Measurements from ENCODE around the gene CNTN2.

CNTN2 gene

DNA sequence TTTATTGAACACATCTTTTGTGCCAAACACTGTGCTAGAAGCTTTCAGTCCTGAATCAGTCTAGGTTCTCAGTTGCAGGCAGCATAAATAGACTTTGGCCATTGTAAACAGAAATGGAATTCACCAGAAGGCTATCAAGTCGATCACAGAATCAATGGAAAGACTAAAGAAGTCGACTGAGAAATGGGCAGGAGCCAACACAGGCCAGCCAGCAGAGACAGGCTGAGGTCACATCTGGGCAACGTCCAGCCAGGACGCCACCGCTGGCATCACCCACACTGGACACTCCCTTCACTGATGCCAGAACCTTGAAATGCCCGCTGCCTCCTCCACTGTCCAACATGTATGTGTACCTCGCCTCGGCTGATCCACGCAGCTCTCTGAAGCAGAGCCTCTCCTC lies 5.5 kb upstream of the CNTN2 start:
- Histone ChIP-seq H4K20me1 (ENCODE audit: insufficient read depth, low read length) (no peaks in the 10 kb centered on the region), H2AFZ (ENCODE audit: low read depth, low read length) (no peak overlapping the region), H3K27ac (ENCODE audit: low read length) (no peak overlapping the region), H3K27me3 (ENCODE audit: insufficient read depth, low read length, poor library complexity) (peaks cover 8% of the 10 kb centered on the region), H3K9ac (ENCODE audit: low read depth, low read length) (no peak overlapping the region), H3K4me1 (ENCODE audit: insufficient read depth, low read length) (no peaks in the 10 kb centered on the region), H3K4me3 (ENCODE audit: low read depth in 1 of 2, low read length in 2 of 2) (no peak overlapping the region), H3K79me2 (ENCODE audit: insufficient read depth, low read length) (no peaks in the 10 kb centered on the region), H3K4me2 (ENCODE audit: insufficient read depth, low read length) (no peak overlapping the region), H3K36me3 (ENCODE audit: insufficient read depth, low read length) (no peaks in the 10 kb centered on the region), H3K9me3 (ENCODE audit: insufficient read depth, low read length, severe bottlenecking) (no peaks in the 10 kb centered on the region)
- DNase-seq (no peak), ATAC-seq (ENCODE audit: insufficient read depth, low read depth) (no peak)
- no peak for TF ChIP-seq EZH2 (IDR thresholded peaks at IDR 0.05; ENCODE audit: borderline replicate concordance, low read depth, low read length, severe bottlenecking)
- TF ChIP-seq, protein P1, sequence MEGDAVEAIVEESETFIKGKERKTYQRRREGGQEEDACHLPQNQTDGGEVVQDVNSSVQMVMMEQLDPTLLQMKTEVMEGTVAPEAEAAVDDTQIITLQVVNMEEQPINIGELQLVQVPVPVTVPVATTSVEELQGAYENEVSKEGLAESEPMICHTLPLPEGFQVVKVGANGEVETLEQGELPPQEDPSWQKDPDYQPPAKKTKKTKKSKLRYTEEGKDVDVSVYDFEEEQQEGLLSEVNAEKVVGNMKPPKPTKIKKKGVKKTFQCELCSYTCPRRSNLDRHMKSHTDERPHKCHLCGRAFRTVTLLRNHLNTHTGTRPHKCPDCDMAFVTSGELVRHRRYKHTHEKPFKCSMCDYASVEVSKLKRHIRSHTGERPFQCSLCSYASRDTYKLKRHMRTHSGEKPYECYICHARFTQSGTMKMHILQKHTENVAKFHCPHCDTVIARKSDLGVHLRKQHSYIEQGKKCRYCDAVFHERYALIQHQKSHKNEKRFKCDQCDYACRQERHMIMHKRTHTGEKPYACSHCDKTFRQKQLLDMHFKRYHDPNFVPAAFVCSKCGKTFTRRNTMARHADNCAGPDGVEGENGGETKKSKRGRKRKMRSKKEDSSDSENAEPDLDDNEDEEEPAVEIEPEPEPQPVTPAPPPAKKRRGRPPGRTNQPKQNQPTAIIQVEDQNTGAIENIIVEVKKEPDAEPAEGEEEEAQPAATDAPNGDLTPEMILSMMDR (IDR thresholded peaks at IDR 0.05; ENCODE audit: borderline replicate concordance, extremely low read depth, low read length, poor library complexity, severe bottlenecking): no peak

DNA sequence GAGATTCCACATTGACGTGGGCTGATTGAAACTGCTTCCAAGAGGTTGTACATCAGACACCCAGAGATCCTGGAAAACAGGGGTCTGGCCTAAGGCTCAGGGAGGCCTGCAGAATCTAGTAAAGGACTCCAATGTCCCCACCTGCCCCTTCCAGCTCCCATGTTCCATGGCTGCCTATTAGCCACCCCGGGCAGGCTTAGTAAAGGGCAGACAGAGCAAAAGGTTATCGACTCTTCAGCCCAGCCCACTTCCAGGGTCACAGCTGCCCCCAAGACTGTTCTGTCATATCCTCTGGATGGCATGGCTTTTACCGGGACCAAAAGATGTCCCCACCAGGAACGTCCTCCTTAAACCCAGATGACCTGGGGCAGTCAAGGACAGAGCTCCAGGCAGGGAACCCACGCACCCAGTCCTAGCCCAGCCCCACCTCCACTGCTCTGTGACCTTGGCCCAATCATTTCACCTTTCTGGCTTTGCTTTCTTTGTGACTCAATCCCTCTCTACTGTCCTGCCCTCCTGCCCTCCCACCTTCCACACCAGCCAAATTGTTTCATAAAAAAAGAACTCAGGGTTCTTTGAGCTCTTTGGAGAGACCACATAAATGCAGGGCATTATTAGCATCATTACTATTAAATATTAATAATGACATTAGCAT lies 4.8 kb upstream of the CNTN2 start:
- Histone ChIP-seq H3K9me3 (ENCODE audit: insufficient read depth, low read length, severe bottlenecking) (no peaks in the 10 kb centered on the region), H3K27ac (ENCODE audit: low read length) (no peak overlapping the region), H4K20me1 (ENCODE audit: insufficient read depth, low read length) (no peaks in the 10 kb centered on the region), H3K4me2 (ENCODE audit: insufficient read depth, low read length) (no peak overlapping the region), H3K4me1 (ENCODE audit: insufficient read depth, low read length) (no peaks in the 10 kb centered on the region), H3K4me3 (ENCODE audit: low read depth in 1 of 2, low read length in 2 of 2) (no peak overlapping the region), H2AFZ (ENCODE audit: low read depth, low read length) (no peak overlapping the region), H3K36me3 (ENCODE audit: insufficient read depth, low read length) (no peaks in the 10 kb centered on the region), H3K79me2 (ENCODE audit: insufficient read depth, low read length) (no peaks in the 10 kb centered on the region), H3K27me3 (ENCODE audit: insufficient read depth, low read length, poor library complexity) (peaks cover 8% of the 10 kb centered on the region), H3K9ac (ENCODE audit: low read depth, low read length) (no peak overlapping the region)
- DNase-seq (no peak), ATAC-seq (ENCODE audit: insufficient read depth, low read depth) (no peak)
- TF ChIP-seq, protein P1 (IDR thresholded peaks at IDR 0.05; ENCODE audit: borderline replicate concordance, extremely low read depth, low read length, poor library complexity, severe bottlenecking): no peak
- TF ChIP-seq EZH2 (IDR thresholded peaks at IDR 0.05; ENCODE audit: borderline replicate concordance, low read depth, low read length, severe bottlenecking): no peak

DNA sequence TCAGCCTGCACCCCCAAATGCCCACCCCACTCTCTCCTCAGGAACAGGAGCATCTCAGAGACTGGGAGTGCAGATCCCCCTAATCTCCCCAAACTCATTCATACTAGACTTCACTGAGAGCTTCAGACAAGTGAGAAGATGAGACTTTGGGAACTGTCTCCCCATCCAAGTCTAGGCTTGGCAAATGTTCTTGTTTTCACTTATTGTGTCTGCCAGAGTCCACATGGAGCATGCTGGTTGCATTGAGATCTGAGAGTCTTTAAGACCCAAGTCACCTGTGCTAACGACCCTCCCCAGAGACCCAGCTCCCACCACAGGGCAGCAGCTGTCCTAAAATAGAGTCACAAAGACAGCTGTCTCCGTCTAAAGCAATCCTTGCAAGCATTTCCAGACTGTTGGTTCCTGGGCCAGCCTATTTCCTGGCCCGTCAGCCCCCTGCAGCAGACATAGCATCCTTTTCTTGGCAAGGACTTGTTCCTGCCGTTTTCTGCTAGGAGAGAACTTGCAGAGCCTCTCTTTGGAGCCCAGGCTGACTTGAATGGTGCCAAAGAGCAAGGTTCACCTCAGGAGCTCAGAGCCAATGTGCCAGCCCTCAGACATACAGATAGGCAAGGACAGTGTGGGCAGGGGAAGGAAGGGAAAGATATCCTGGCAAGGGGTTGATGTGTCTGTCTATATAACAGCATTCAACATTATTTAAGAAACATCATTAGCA lies 1.9 kb upstream of the CNTN2 start:
- Histone ChIP-seq H4K20me1 (ENCODE audit: insufficient read depth, low read length) (peaks cover 5% of the 10 kb centered on the region; the same call in 1 of the 2 replicates), H2AFZ (ENCODE audit: low read depth, low read length) (no peak overlapping the region), H3K4me1 (ENCODE audit: insufficient read depth, low read length) (no peaks in the 10 kb centered on the region), H3K27ac (ENCODE audit: low read length) (no peak overlapping the region), H3K27me3 (ENCODE audit: insufficient read depth, low read length, poor library complexity) (peaks cover 13% of the 10 kb centered on the region), H3K9me3 (ENCODE audit: insufficient read depth, low read length, severe bottlenecking) (no peaks in the 10 kb centered on the region), H3K4me2 (ENCODE audit: insufficient read depth, low read length) (no peak overlapping the region), H3K9ac (ENCODE audit: low read depth, low read length) (no peak overlapping the region), H3K4me3 (ENCODE audit: low read depth in 1 of 2, low read length in 2 of 2) (no peak overlapping the region), H3K79me2 (ENCODE audit: insufficient read depth, low read length) (no peaks in the 10 kb centered on the region), H3K36me3 (ENCODE audit: insufficient read depth, low read length) (no peaks in the 10 kb centered on the region)
- ATAC-seq (ENCODE audit: insufficient read depth, low read depth) (no peak), DNase-seq (no peak)
- no peak for TF ChIP-seq EZH2 (IDR thresholded peaks at IDR 0.05; ENCODE audit: borderline replicate concordance, low read depth, low read length, severe bottlenecking)
- TF ChIP-seq, protein P1 (IDR thresholded peaks at IDR 0.05; ENCODE audit: borderline replicate concordance, extremely low read depth, low read length, poor library complexity, severe bottlenecking): no peak
